Stimulated activated naive CD8-positive, alpha-beta T cell treated with anti-CD3 and anti-CD28 coated beads, Interleukin-15, amount 100 ng/mL, for 72 hours (primary cell): ENCODE data around the gene HS6ST3.

Source experiments
- ATAC-seq: fragments of 150-1000 bp; cut with Tn5 transposase; 2 replicates; pipeline ENCODE4 v1.10.0; 2021; ENCODE audit warnings: mild to moderate bottlenecking, moderate library complexity
- DNase-seq, 2 donors: peaks; one replicate each; pipeline ENCODE4 v3.0.0; 2021 to 2022
- H3K27ac Mint-ChIP-seq, 2 donors: one replicate each; pipeline ENCODE4 v1.8.0; 2022; ENCODE audit warnings: mild to moderate bottlenecking in 2 of 2, mixed read lengths in 2 of 2, moderate library complexity in 2 of 2
- H3K27me3 Mint-ChIP-seq: one replicate; pipeline ENCODE4 v1.8.0; 2022; ENCODE audit warnings: mixed read lengths
- H3K4me1 Mint-ChIP-seq: one replicate; pipeline ENCODE4 v1.8.0; 2022; ENCODE audit warnings: mild to moderate bottlenecking, mixed read lengths
- H3K4me3 Mint-ChIP-seq, 2 donors: one replicate each; pipeline ENCODE4 v1.8.0; 2022; ENCODE audit warnings: mild to moderate bottlenecking in 2 of 2, mixed read lengths in 2 of 2, moderate library complexity in 1 of 2
- H3K9me3 Mint-ChIP-seq, 2 donors: one replicate each; pipeline ENCODE4 v1.8.0; 2022; ENCODE audit warnings: mixed read lengths in 2 of 2

Gene HS6ST3

DNA sequence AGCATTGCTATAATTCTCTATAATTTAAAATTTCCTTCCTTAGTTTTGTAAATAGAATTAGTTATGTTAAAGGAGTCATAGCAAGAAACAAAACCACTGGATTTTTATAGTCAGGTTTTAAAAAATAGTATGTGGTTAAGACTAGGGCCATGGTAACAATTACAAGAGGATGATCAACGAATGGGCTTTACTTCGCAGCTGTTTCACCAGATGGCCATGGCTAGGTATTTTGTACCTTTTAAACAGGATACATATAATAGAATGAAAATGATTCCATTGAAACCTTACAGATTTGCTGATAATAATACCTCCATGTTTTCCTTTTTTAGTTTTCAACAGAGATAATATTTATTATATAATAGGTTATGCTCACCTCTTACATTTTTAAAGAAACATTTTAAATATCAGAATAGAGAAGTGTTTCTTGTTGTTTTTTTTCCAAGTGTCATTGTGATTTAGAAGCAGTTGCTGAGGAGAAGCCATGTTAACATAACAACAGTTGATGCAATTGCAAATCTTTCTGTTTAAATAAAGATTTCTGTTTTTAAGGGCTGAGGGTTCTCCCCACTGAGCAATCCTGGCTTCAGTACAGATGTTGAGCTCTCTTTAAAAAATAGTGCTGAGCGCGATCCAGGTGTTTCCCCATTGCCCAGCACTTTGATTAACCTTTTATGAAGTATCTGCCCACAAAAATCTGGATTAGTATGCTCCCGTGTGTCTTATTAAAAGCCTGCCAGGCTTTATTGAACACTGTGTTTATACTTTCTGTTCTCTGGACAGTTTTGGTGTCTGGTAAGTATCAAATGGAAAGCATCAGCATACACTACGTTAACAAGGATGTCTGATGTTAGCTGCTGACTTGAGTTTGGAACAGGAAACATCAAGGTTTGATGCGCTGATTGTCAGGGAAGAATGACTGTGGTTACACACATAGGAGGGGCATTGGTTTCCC is 205.3 kb downstream of the HS6ST3 start:
- DNase-seq, result no peak
- H3K9me3 Mint-ChIP-seq, result peaks cover 5 to 26% of the 10 kb centered on the region in 2 donors
- no peak overlapping the region for H3K4me3 Mint-ChIP-seq
- H3K27me3 Mint-ChIP-seq, result no peaks in the 10 kb centered on the region
- no peaks in the 10 kb centered on the region for H3K4me1 Mint-ChIP-seq
- no peak for ATAC-seq
- H3K27ac Mint-ChIP-seq, result no peak overlapping the region

DNA sequence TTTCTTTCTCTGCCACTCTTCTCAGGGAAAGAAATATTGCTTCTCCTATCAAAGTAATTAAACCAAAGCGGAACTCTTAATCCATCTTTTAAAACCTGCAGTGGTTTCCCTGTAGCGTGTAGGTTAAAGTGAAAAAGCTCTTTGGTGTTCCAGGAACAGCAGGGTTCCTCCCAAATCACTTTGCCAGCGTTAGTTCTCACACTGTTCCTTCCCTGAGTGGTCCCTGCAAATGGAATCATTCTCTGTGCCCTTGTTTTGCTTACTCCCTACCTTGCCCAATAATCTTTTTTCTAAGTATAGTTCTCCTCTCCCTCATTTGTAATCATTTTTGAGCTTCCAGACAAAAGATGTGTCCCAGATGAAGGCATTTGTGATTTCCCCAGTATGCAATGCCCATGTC is 207.5 kb downstream of the HS6ST3 start:
- H3K27me3 Mint-ChIP-seq, result no peaks in the 10 kb centered on the region
- H3K27ac Mint-ChIP-seq, result no peak overlapping the region
- no peak for ATAC-seq
- peaks cover 5 to 14% of the 10 kb centered on the region in 2 donors for H3K9me3 Mint-ChIP-seq
- H3K4me1 Mint-ChIP-seq, result no peaks in the 10 kb centered on the region
- H3K4me3 Mint-ChIP-seq, result no peak overlapping the region
- DNase-seq, result no peak

DNA sequence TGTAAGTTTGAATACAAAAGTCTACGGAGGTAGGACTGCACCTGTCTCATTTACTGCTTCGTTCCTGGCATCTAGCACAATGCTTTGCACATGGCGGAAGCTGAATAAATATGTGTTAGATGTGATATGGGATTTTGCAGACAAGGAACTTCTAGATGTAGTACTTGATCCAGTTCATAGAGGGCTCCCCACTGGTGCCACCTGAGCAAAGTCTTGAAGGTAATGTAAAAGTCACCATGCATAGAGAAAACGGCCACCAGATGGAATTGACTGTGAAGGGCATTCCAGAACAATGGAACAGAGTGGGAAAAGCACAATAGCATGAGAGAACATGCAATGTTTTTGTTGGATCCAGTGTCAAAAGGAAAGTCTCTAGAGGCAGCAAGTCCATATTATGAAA is 209.3 kb downstream of the HS6ST3 start:
- Mint-ChIP-seq H3K27me3 (no peaks in the 10 kb centered on the region), H3K4me3 (no peak overlapping the region), H3K4me1 (no peaks in the 10 kb centered on the region), H3K9me3 (peaks cover 9 to 14% of the 10 kb centered on the region in 2 donors), H3K27ac (no peak overlapping the region)
- DNase-seq, result no peak
- ATAC-seq, result no peak

DNA sequence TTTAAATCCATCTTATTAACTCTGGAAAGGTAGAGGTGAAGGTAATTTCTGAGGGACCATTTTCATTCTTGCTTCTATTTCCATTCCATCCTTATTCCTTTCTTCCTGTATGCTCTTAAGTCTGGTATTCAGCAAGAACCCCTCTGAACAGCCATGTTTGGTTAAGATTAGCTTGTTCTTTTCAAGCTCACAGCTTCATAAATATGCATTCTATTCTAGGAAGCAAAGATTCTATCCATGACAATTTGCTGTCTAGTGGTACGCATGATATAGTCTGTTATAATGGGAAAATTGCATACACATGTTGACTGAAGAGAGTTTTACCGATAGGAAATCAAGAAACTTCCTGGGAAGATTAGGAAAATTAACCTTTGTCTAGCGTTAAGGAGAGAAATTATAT is 218.7 kb downstream of the HS6ST3 start:
- DNase-seq, result no peak
- no peak for ATAC-seq
- Mint-ChIP-seq H3K27ac (no peak overlapping the region), H3K4me3 (no peak overlapping the region), H3K9me3 (peaks cover 5 to 10% of the 10 kb centered on the region in 2 donors), H3K4me1 (no peaks in the 10 kb centered on the region), H3K27me3 (no peaks in the 10 kb centered on the region)

DNA sequence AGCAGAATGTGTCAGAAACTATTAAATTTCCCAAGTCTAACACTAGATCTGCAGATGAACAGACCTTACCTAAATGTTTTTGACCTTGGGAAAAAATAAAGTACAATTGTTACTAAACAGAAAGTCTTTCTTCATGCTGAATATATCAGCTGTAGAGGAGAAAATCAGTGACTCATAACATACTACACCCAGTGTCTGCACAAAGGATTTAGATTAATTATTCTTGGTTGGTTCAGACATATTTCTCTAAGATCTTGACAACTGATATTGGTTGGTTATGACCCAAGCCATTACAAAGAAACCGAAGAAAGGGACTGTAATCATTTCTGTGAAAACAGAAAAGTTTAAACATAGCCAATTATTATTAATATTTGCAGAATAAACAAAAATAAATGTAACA is 225.1 kb downstream of the HS6ST3 start:
- Mint-ChIP-seq H3K27me3 (no peaks in the 10 kb centered on the region), H3K27ac (no peak overlapping the region), H3K4me3 (no peak overlapping the region), H3K9me3 (peaks cover 10 to 12% of the 10 kb centered on the region in 2 donors), H3K4me1 (no peaks in the 10 kb centered on the region)
- DNase-seq, result no peak
- no peak for ATAC-seq

DNA sequence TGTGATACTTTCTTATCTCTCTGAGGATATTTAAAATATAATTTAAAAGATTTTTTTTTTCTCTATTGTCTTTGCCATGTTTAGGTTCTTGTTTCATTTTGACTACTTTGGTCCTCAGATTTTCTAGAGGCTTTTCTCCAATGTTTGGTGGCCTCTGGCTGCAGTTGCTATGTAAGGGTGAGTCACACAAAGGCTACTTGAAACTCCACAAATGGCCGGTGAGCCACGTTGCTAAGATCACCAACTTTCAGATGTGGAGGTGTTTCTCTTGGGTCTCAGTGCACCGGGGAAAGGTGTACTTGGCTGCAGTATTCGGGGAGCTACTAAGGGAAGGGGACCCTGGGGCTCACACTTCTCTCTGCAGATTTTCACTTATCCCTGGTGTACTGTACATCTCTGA is 248.1 kb downstream of the HS6ST3 start:
- no peaks in the 10 kb centered on the region for H3K4me1 Mint-ChIP-seq
- H3K27ac Mint-ChIP-seq, result no peak overlapping the region
- no peak overlapping the region for H3K4me3 Mint-ChIP-seq
- ATAC-seq (no peak), DNase-seq (no peak)
- H3K9me3 Mint-ChIP-seq, result peaks cover 0 to 6% of the 10 kb centered on the region in 2 donors
- H3K27me3 Mint-ChIP-seq, result no peaks in the 10 kb centered on the region

DNA sequence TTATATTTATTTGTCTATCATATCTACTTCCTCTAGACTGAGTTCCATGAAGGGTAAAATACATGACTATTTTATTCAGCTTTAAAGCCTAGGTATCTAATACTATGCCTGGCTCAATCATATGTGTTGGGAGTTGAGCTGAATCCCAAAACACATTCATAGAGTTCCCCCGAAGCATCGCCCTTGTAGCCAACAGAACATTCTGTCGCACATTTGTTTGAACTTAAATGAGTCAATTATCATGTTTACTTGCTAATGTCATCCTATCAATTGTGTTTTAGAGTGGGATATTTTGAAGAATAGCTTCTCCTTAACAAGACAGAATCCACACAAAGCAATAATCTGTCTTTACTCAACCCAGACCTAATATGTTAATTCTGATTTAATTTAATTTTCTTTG is 252.4 kb downstream of the HS6ST3 start:
- no peaks in the 10 kb centered on the region for H3K4me1 Mint-ChIP-seq
- H3K9me3 Mint-ChIP-seq, result peaks cover 0 to 8% of the 10 kb centered on the region in 2 donors
- DNase-seq (no peak), ATAC-seq (no peak)
- no peak overlapping the region for H3K4me3 Mint-ChIP-seq
- no peaks in the 10 kb centered on the region for H3K27me3 Mint-ChIP-seq
- no peak overlapping the region for H3K27ac Mint-ChIP-seq

DNA sequence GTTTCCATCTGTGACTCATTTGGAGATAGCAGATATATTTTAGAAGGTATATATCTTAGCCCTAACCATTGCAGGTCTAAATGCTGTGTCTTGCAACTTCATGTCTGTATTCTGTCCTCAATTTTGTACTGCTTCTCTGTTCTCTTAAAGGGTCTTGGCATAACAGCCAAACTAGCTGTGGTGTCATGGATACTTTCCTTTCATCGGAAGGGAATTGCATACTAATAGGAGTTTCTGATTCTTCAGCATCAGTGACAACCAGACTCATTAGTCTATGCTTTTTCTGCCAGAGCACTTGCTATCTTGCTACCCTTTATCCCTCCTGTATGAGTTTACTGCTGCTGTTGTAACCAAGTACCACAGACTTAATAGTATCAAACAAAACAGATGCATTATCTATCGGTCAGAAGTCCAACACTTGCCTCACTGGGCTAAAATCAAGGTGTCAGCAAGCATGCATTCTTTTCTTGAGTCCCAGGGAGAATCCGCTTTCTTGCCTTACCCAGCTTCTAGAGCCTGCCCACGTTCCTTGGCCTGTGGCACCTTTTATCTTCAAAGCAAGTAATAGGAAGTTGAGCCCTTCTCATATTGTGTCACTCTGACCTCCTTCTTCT is 253.1 kb downstream of the HS6ST3 start:
- ATAC-seq (no peak), DNase-seq (no peak)
- H3K4me3 Mint-ChIP-seq, result no peak overlapping the region
- no peaks in the 10 kb centered on the region for H3K27me3 Mint-ChIP-seq
- peaks cover 0 to 8% of the 10 kb centered on the region in 2 donors for H3K9me3 Mint-ChIP-seq
- no peak overlapping the region for H3K27ac Mint-ChIP-seq
- no peaks in the 10 kb centered on the region for H3K4me1 Mint-ChIP-seq

DNA sequence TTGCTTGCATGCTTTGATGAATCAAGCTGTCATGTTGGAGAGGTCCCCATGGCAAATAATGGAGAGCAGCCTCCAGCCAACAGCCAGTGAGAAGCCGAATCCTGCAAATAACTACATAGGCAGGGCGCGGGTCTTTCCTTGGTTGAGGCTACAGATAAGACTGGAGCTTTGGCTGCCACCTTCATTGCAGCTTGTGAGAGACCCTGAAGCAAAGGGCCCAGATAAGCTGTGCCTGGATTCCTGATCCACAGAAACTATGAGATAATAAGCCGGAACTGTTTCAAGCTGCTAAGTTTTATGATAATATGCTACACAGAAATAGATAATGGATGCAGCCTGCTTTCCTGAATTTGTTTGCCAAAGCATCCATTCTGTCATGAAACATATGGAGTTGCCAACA is 257.0 kb downstream of the HS6ST3 start:
- H3K4me1 Mint-ChIP-seq, result no peaks in the 10 kb centered on the region
- no peak overlapping the region for H3K27ac Mint-ChIP-seq
- H3K9me3 Mint-ChIP-seq, result peaks cover 0 to 8% of the 10 kb centered on the region in 2 donors
- no peak overlapping the region for H3K4me3 Mint-ChIP-seq
- DNase-seq, result no peak
- no peaks in the 10 kb centered on the region for H3K27me3 Mint-ChIP-seq
- ATAC-seq, result no peak

DNA sequence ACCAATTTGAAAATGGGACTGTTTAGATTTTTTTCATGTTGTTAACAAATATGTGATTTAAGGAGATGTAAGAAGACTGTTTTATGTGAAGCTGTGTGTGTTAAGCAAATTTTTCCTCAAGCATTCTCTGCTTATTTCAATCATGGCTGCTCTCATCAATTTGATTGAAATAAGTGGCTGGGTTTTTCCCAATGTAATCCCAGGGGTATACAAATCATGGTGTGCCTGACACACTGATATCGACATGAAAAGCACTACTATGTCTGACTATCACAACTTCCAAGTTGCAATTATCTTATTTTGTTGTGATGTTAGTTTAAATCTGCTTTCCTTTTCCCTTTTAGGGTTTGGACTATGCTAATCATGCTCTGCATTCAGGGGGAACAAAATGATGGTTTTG is 283.7 kb downstream of the HS6ST3 start:
- H3K27ac Mint-ChIP-seq, result no peak overlapping the region
- peaks cover 7 to 11% of the 10 kb centered on the region in 2 donors for H3K9me3 Mint-ChIP-seq
- no peaks in the 10 kb centered on the region for H3K27me3 Mint-ChIP-seq
- H3K4me1 Mint-ChIP-seq, result no peaks in the 10 kb centered on the region
- H3K4me3 Mint-ChIP-seq, result no peak overlapping the region
- ATAC-seq (no peak), DNase-seq (no peak)

DNA sequence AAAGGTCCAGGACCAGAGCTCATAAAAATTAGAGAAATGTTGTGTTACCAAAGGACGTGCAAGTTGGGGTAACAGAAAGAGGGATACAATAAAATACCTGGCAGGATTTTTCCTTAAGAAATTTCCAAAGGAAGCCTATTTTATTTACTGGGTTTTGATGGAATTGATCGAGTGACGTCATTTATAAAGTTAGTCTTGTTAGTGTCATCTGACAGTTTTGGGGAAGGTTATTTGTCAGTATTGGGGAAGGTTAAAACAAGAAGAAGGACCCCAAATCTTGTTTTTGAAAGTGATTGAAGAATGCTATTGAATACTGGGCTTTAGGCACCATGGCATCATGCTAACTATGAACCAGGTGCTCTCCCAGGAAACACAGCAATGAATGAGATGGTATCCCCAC is 287.9 kb downstream of the HS6ST3 start:
- Mint-ChIP-seq H3K27me3 (no peaks in the 10 kb centered on the region), H3K4me1 (no peaks in the 10 kb centered on the region), H3K4me3 (no peak overlapping the region), H3K27ac (no peak overlapping the region), H3K9me3 (peaks cover 7 to 11% of the 10 kb centered on the region in 2 donors)
- DNase-seq (no peak), ATAC-seq (no peak)

DNA sequence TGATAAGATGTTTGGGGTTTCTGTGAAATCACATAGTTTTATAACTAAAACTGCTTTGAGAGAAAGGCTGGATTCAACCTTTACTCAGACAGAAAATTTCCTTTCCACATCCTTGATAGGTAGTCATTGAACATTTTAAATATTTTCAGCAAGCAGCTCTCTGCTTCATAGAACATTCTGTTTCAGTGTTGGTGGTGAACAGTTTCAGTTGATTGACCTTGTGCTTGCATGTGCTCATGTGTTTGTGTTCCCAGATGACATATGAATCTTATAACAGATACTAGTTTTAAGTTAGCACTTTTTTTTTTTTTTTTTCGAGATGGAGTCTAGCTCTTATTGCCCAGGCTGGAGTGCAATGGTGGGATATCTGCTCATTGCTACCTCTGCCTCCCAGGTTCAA is 290.1 kb downstream of the HS6ST3 start:
- Mint-ChIP-seq H3K4me1 (no peaks in the 10 kb centered on the region), H3K27ac (no peak overlapping the region), H3K9me3 (peaks cover 4 to 8% of the 10 kb centered on the region in 2 donors), H3K4me3 (no peak overlapping the region), H3K27me3 (no peaks in the 10 kb centered on the region)
- no peak for ATAC-seq
- DNase-seq, result no peak

DNA sequence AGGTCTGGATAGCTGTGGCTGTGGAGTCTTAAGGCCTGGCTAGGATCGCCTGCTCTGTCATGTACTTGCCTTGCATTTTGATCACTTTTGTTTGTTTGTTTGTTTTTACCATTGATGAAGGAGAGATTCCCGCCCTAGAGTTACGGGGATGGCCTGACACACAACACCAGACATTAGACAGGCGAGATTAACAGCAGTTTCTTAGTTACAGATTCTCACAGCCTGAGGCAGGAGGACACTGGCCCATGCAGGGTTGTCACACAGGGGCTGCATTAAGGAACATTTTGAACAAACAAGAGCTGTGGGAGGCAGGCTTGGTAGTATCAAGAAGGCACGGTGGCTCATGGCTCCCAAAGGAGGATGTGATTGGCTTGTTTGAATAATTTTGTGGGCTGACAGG is 291.8 kb downstream of the HS6ST3 start:
- Mint-ChIP-seq H3K4me1 (no peaks in the 10 kb centered on the region), H3K4me3 (no peak overlapping the region), H3K9me3 (peaks cover 0 to 4% of the 10 kb centered on the region in 2 donors), H3K27me3 (no peaks in the 10 kb centered on the region), H3K27ac (no peak overlapping the region)
- DNase-seq, result no peak
- ATAC-seq, result no peak

DNA sequence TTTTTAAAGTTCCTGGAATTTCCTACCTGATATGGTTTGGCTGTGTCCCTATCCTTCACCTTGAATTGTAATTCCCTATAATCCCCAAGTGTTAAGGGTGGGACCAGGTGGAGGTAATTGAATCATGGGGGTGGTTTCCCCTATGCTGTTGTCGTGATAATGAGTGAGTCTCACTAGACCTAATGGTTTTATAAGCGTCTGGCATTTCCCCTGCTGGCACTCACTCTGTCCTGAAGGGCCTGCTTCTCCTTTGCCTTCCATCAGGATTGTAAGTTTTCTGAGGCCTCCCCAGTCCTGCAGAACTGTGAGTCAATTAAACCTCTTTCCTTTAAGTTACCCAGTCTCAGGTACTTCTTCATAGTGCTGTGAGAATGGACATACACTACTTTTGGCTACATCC is 298.7 kb downstream of the HS6ST3 start:
- ATAC-seq (no peak), DNase-seq (no peak)
- Mint-ChIP-seq H3K4me3 (no peak overlapping the region), H3K4me1 (no peaks in the 10 kb centered on the region), H3K27me3 (no peaks in the 10 kb centered on the region), H3K9me3 (peaks cover 12 to 16% of the 10 kb centered on the region in 2 donors), H3K27ac (no peak overlapping the region)

DNA sequence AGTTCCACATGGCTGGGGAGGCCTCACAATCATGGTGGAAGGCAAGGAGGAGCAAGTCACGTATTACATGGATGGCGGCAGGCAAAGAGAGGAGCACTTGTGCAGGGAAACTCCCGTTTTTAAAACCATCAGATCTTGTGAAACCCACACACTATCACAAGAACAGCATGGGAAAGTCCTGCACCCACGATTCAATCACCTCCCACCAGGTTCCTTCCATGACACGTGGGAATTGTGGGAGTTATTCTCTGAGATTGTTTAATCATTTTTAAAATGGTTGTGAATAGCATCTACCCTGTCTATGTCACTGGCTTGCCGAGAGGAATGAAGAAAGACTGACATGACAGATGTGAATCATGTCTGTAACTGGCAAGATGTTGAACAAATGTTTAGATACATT is 301.7 kb downstream of the HS6ST3 start:
- Mint-ChIP-seq H3K9me3 (peaks cover 16 to 17% of the 10 kb centered on the region in 2 donors), H3K27ac (no peak overlapping the region), H3K4me1 (no peaks in the 10 kb centered on the region), H3K4me3 (no peak overlapping the region), H3K27me3 (no peaks in the 10 kb centered on the region)
- DNase-seq (no peak), ATAC-seq (no peak)

DNA sequence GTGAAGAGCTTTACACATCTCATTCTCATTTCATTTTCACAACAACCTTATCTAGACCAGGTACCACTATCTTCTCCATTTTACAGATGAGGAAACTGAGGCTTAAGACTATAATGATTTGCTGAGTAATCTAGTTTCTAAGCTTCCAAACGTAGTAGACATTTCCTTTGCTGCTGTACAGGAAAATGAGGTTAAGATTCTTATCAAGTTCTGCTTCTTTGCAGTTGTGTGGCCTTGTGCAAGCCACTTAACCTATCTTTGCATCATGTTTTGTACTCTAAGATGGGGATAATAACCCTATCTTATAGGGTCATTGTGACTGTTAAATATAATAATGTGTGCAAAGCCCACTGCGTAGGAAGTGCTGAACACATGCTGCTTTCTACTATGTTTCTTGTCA is 307.9 kb downstream of the HS6ST3 start:
- ATAC-seq (no peak), DNase-seq (no peak)
- Mint-ChIP-seq H3K4me1 (no peaks in the 10 kb centered on the region), H3K9me3 (peaks cover 0 to 11% of the 10 kb centered on the region in 2 donors), H3K27me3 (no peaks in the 10 kb centered on the region), H3K4me3 (no peak overlapping the region), H3K27ac (no peak overlapping the region)
